ENCODE results near the gene SATB1. TPM values are rescaled to one million over a fixed set of nuclear protein-coding genes. Genes with fewer than 3 reads are reported as not detected.

Gene SATB1
- polyA plus RNA-seq, 1 experiment: 10.8 TPM

GRCh38 chr3:18439281-18439680 lies 14.1 kb upstream of the SATB1 start:
- POLR2A ChIA-PET: no interaction called here
- CTCF ChIA-PET: no interaction called here
- DNase-seq (ENCODE audit: low read depth): no peak

GRCh38 chr3:18438586-18438985 lies 13.4 kb upstream of the SATB1 start:
- H3K36me3 ChIP-seq (ENCODE audit: control insufficient read depth, insufficient read depth, low read length): no peaks in the 10 kb centered on the region
- no peak overlapping the region for H3K4me3 ChIP-seq (ENCODE audit: low read depth, low read length)
- ChIA-PET CTCF (no interaction called here), POLR2A (no interaction called here)
- peaks cover 3% of the 10 kb centered on the region for H3K27me3 ChIP-seq (ENCODE audit: control insufficient read depth, insufficient read depth, low read length)
- no peak for DNase-seq (ENCODE audit: low read depth)
- no peak for TF ChIP-seq CTCF (IDR thresholded peaks at IDR 0.05; ENCODE audit: insufficient read depth, low read depth, low read length)

More at GRCh38 chr3:18439281-18439680, 14.1 kb upstream of the SATB1 start:
- Histone ChIP-seq H3K4me3 (ENCODE audit: low read depth, low read length) (no peak overlapping the region), H3K36me3 (ENCODE audit: control insufficient read depth, insufficient read depth, low read length) (no peaks in the 10 kb centered on the region), H3K27me3 (ENCODE audit: control insufficient read depth, insufficient read depth, low read length) (peaks cover 9% of the 10 kb centered on the region)
- TF ChIP-seq CTCF (IDR thresholded peaks at IDR 0.05; ENCODE audit: insufficient read depth, low read depth, low read length): no peak

GRCh38 chr3:18436213-18436612 lies 11.1 kb upstream of the SATB1 start:
- DNase-seq (ENCODE audit: low read depth): no peak
- H3K36me3 ChIP-seq (ENCODE audit: control insufficient read depth, insufficient read depth, low read length): no peaks in the 10 kb centered on the region
- POLR2A ChIA-PET: no interaction called here
- CTCF ChIA-PET: no interaction called here
- no peak overlapping the region for H3K4me3 ChIP-seq (ENCODE audit: low read depth, low read length)
- H3K27me3 ChIP-seq (ENCODE audit: control insufficient read depth, insufficient read depth, low read length): no peaks in the 10 kb centered on the region; the same call in 1 of the 2 replicates
- TF ChIP-seq CTCF (IDR thresholded peaks at IDR 0.05; ENCODE audit: insufficient read depth, low read depth, low read length): no peak

- DNase-seq (ENCODE audit: low read depth): no peak
- TF ChIP-seq CTCF (IDR thresholded peaks at IDR 0.05; ENCODE audit: insufficient read depth, low read depth, low read length): no peak
- no peak overlapping the region for H3K4me3 ChIP-seq (ENCODE audit: low read depth, low read length)
- ChIA-PET POLR2A (no interaction called here), CTCF (no interaction called here)
- H3K27me3 ChIP-seq (ENCODE audit: control insufficient read depth, insufficient read depth, low read length): no peaks in the 10 kb centered on the region; the same call in 1 of the 2 replicates
- H3K36me3 ChIP-seq (ENCODE audit: control insufficient read depth, insufficient read depth, low read length): no peaks in the 10 kb centered on the region
Measured at GRCh38 chr3:18434711-18435110, 9.6 kb upstream of the SATB1 start.

- ChIA-PET POLR2A (interaction anchor here (0.6 to 0.7 kb wide), 2 partner anchors 11 to 330 kb away, joined by 3 to 11 read pairs; no protein-coding TSS in a partner anchor), CTCF (no interaction called here)
- DNase-seq (ENCODE audit: low read depth): no peak
- Histone ChIP-seq H3K4me3 (ENCODE audit: low read depth, low read length) (no peak overlapping the region), H3K36me3 (ENCODE audit: control insufficient read depth, insufficient read depth, low read length) (no peaks in the 10 kb centered on the region), H3K27me3 (ENCODE audit: control insufficient read depth, insufficient read depth, low read length) (no peaks in the 10 kb centered on the region; the same call in 1 of the 2 replicates)
- TF ChIP-seq CTCF (IDR thresholded peaks at IDR 0.05; ENCODE audit: insufficient read depth, low read depth, low read length): no peak
Measured at GRCh38 chr3:18432752-18433151, 7.6 kb upstream of the SATB1 start.
